Neural cell (in vitro differentiated cells): ENCODE results near the gene PNMA8C.

Experiments
- EP300 ChIP-seq: fragments of 450-650 bp; conservative IDR thresholded peaks from 2 replicates; pipeline ENCODE4 v1.6.1; 2014; ENCODE audit warnings: antibody characterized with exemption, mild to moderate bottlenecking, moderate library complexity; ENCODE audit not compliant: poor library complexity, severe bottlenecking
- EZH2 ChIP-seq: fragments of 200-600, 300-800 bp; shearing (Covaris generic), sonication (generic); IDR thresholded peaks from 2 replicates; pipeline ENCODE4 v1.6.1; 2014; ENCODE audit warnings: antibody characterized with exemption, low read length, borderline replicate concordance, mild to moderate bottlenecking; ENCODE audit not compliant: insufficient read depth, poor library complexity, severe bottlenecking
- MXI1 ChIP-seq: fragments of 450-650 bp; conservative IDR thresholded peaks from 2 replicates; pipeline ENCODE4 v1.6.1; 2014; ENCODE audit warnings: antibody characterized with exemption, mild to moderate bottlenecking; ENCODE audit not compliant: poor library complexity, severe bottlenecking
- POLR2AphosphoS5 ChIP-seq: IDR thresholded peaks from 2 replicates; pipeline ENCODE4 v1.6.1; 2012
- RAD21 ChIP-seq: fragments of 450-650 bp; conservative IDR thresholded peaks from 2 replicates; pipeline ENCODE4 v1.6.1; 2014; ENCODE audit warnings: antibody characterized with exemption, mild to moderate bottlenecking, moderate library complexity
- SMC3 ChIP-seq: fragments of 450-650 bp; conservative IDR thresholded peaks from 2 replicates; pipeline ENCODE4 v1.6.1; 2014; ENCODE audit warnings: antibody characterized with exemption, mild to moderate bottlenecking, moderate library complexity; ENCODE audit not compliant: poor library complexity
- TAF1 ChIP-seq: IDR thresholded peaks from 2 replicates; pipeline ENCODE4 v1.6.1; 2012; ENCODE audit warnings: low read depth
- TF ChIP-seq, protein P1 (sequence below): fragments of 450-650 bp; IDR thresholded peaks from 2 replicates; pipeline ENCODE4 v1.5.1; 2014; ENCODE audit warnings: antibody characterized with exemption, mild to moderate bottlenecking, moderate library complexity; ENCODE audit not compliant: poor library complexity, severe bottlenecking

DNA sequence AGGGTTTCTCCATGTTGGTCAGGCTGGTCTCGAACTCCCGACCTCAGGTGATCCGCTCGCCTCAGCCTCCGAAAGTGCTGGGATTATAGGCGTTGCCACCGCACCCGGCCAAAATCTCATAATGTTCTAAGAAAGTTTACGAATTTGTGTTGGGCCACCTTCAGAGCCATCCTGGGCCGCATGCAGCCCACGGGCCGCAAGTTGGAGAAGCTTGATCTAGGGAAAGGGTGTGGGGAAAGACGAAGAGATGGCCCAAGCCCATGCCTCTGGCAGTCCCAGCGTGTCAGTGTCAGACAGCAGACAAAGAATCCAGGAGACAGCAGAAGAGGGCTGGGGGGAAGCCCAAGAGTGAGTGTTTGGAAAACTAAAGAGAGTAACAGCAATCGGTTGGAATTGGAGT, 17.3 kb upstream of the PNMA8C start:
- no peak for TF ChIP-seq EP300
- no peak for TF ChIP-seq POLR2AphosphoS5
- TF ChIP-seq, protein P1, sequence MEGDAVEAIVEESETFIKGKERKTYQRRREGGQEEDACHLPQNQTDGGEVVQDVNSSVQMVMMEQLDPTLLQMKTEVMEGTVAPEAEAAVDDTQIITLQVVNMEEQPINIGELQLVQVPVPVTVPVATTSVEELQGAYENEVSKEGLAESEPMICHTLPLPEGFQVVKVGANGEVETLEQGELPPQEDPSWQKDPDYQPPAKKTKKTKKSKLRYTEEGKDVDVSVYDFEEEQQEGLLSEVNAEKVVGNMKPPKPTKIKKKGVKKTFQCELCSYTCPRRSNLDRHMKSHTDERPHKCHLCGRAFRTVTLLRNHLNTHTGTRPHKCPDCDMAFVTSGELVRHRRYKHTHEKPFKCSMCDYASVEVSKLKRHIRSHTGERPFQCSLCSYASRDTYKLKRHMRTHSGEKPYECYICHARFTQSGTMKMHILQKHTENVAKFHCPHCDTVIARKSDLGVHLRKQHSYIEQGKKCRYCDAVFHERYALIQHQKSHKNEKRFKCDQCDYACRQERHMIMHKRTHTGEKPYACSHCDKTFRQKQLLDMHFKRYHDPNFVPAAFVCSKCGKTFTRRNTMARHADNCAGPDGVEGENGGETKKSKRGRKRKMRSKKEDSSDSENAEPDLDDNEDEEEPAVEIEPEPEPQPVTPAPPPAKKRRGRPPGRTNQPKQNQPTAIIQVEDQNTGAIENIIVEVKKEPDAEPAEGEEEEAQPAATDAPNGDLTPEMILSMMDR: no peak
- TF ChIP-seq MXI1: no peak
- no peak for TF ChIP-seq EZH2
- TF ChIP-seq SMC3: no peak
- no peak for TF ChIP-seq RAD21
- no peak for TF ChIP-seq TAF1
